Neural progenitor cell (in vitro differentiated cells): ENCODE data around the gene FLT3LG.

Source experiments
- EZH2 ChIP-seq: fragments of 200-600 bp; sonication (generic); IDR thresholded peaks from 2 replicates; pipeline ENCODE4 v1.6.1; 2017; ENCODE audit warnings: antibody characterized with exemption, mild to moderate bottlenecking, moderate library complexity
- EZH2phosphoT487 ChIP-seq: fragments of 200-600 bp; sonication (generic); IDR thresholded peaks from 2 replicates; pipeline ENCODE4 v1.6.1; 2017; ENCODE audit warnings: antibody characterized with exemption
- TF ChIP-seq, protein P1 (sequence below): fragments of 200-600 bp; sonication (generic); IDR thresholded peaks from 2 replicates; pipeline ENCODE4 v1.5.1; 2017; ENCODE audit warnings: antibody characterized with exemption, mild to moderate bottlenecking

DNA sequence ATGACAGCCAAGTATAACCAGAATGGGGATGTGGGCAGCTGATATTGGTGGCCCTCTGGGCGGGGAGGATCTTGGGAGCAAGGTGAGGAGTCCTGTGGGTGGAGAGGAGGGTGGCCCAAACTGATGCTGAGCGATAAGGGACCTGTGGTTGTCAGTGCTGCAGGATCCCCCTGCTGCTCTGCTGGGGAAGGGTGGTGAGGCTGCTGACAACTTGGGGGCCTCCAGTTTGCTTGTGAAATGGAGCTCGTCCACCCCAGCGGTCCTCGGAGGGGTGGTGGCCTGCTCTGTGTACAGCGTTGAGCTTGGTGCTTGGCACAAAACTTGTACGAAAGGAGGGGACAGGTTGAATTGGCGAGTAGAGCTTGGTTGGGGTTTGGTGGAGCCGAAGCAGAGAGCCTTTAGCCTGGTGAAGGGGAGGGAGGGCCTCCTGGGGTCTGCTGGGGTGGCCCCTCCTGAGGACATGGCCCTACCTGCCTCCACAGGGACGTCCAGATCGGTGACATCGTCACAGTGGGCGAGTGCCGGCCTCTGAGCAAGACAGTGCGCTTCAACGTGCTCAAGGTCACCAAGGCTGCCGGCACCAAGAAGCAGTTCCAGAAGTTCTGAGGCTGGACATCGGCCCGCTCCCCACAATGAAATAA is 25.1 kb downstream of the FLT3LG start:
- TF ChIP-seq EZH2 (no peak), EZH2phosphoT487 (no peak)
- TF ChIP-seq, protein P1, sequence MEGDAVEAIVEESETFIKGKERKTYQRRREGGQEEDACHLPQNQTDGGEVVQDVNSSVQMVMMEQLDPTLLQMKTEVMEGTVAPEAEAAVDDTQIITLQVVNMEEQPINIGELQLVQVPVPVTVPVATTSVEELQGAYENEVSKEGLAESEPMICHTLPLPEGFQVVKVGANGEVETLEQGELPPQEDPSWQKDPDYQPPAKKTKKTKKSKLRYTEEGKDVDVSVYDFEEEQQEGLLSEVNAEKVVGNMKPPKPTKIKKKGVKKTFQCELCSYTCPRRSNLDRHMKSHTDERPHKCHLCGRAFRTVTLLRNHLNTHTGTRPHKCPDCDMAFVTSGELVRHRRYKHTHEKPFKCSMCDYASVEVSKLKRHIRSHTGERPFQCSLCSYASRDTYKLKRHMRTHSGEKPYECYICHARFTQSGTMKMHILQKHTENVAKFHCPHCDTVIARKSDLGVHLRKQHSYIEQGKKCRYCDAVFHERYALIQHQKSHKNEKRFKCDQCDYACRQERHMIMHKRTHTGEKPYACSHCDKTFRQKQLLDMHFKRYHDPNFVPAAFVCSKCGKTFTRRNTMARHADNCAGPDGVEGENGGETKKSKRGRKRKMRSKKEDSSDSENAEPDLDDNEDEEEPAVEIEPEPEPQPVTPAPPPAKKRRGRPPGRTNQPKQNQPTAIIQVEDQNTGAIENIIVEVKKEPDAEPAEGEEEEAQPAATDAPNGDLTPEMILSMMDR: no peak
